HCT116 (cell line): ENCODE data around the gene TRIM61. TPM values are rescaled to one million over a fixed set of nuclear protein-coding genes. Genes with fewer than 3 reads are reported as not detected.

Source experiments
- ATAC-seq: fragments of 200-7000 bp; cut with Tn5 transposase; 2 replicates; pipeline ENCODE4 v1.9.1; 2020; ENCODE audit warnings: mild to moderate bottlenecking, moderate library complexity
- BruUV-seq: library from RNA; stranded (reverse); fragments of 400-500 nt; replicated peaks from 2 replicates; lab custom pipeline; 2021; lab: Mats Ljungman, UMichigan
- CTCF ChIA-PET: fragments of 300-600 bp; sonication (Branson Sonifier 250); formaldehyde crosslinking; loops from one replicate; lab custom pipeline; 2021; ENCODE audit warnings: antibody characterized with exemption; lab: Charles Lee
- POLR2A ChIA-PET: fragments of 300-600, 350-600 bp; sonication (Branson Sonifier 250); formaldehyde crosslinking; loops from one replicate; lab custom pipeline; 2021; ENCODE audit warnings: antibody characterized with exemption; lab: Charles Lee
- RAD21 ChIA-PET, 2 experiments: fragments of 300-600 bp; sonication (Branson Sonifier 250); formaldehyde crosslinking; loops; one replicate each; lab custom pipeline; 2023; ENCODE audit warnings: low total read pairs in 2 of 2; ENCODE audit not compliant: uncharacterized antibody in 2 of 2, unreplicated experiment in 2 of 2, low non-redundant PET in 1 of 2; lab: Charles Lee
- DNase-seq: peaks from one replicate; pipeline ENCODE4 v3.0.0-alpha.2; 2010; ENCODE audit warnings: low read depth, low spot score
- H2AFZ ChIP-seq: fragments of 200-600 bp; shearing (Covaris generic), sonication (generic); 2 replicates; pipeline ENCODE4 v1.6.1; 2017; ENCODE audit warnings: low read depth, mixed run types, mixed read lengths, antibody characterized with exemption, low read length; ENCODE audit not compliant: poor library complexity, severe bottlenecking
- H3K27ac ChIP-seq: 2 replicates; pipeline ENCODE4 v1.5.1; 2012; ENCODE audit warnings: low read depth, low read length
- H3K27me3 ChIP-seq: fragments of 200-600 bp; sonication (generic); 2 replicates; pipeline ENCODE4 v1.6.1; 2016; ENCODE audit warnings: mixed run types, low read length, mixed read lengths; ENCODE audit not compliant: insufficient read depth
- H3K36me3 ChIP-seq, 2 experiments: fragments of 200-500 bp in 1 of 2; fragments of 200-600 bp in 1 of 2; sonication (Bioruptor generic) in 1 of 2; sonication (generic) in 1 of 2; 2 replicates each; pipeline versions ENCODE4 v1.5.1 to v1.6.1; 2014 to 2016; ENCODE audit warnings: low read length in 2 of 2, inconsistent platforms in 1 of 2, mixed read lengths in 1 of 2, mixed run types in 1 of 2; ENCODE audit not compliant: insufficient read depth in 2 of 2, control insufficient read depth in 1 of 2
- H3K4me1 ChIP-seq, 2 experiments: fragments of 200-600 bp in 1 of 2; sonication (generic) in 1 of 2; 2 replicates each; pipeline versions ENCODE4 v1.5.1 to v1.6.1; 2012 to 2017; ENCODE audit warnings: low read length in 2 of 2, inconsistent platforms in 1 of 2, mild to moderate bottlenecking in 1 of 2, mixed read lengths in 1 of 2, mixed run types in 1 of 2, moderate library complexity in 1 of 2; ENCODE audit not compliant: insufficient read depth in 2 of 2, control insufficient read depth in 1 of 2
- H3K4me2 ChIP-seq: fragments of 200-600 bp; sonication (generic); 2 replicates; pipeline ENCODE4 v1.6.1; 2017; ENCODE audit warnings: mixed run types, low read length, mixed read lengths
- H3K4me3 ChIP-seq, 2 experiments: fragments of 200-600 bp in 1 of 2; sonication (generic) in 1 of 2; replicated peaks in 1 of 2; 2 replicates each; pipeline ENCODE4 v1.5.1; 2011 to 2016; ENCODE audit warnings: low read length in 2 of 2, control low read depth in 1 of 2, low read depth in 1 of 2, mild to moderate bottlenecking in 1 of 2, mixed read lengths in 1 of 2, mixed run types in 1 of 2
- H3K79me2 ChIP-seq: fragments of 200-600 bp; sonication (generic); 2 replicates; pipeline ENCODE4 v1.6.1; 2017; ENCODE audit warnings: mild to moderate bottlenecking, mixed run types, low read length, moderate library complexity, mixed read lengths; ENCODE audit not compliant: insufficient read depth
- H3K9ac ChIP-seq: fragments of 200-600 bp; sonication (generic); 2 replicates; pipeline ENCODE4 v1.6.1; 2016; ENCODE audit warnings: low read length, mixed read lengths
- H3K9me2 ChIP-seq: fragments of 200-600 bp; sonication (generic), shearing (Covaris generic); 2 replicates; pipeline ENCODE4 v1.6.1; 2017; ENCODE audit warnings: mixed run types, mild to moderate bottlenecking, moderate library complexity; ENCODE audit not compliant: insufficient read depth
- H3K9me3 ChIP-seq, 2 experiments: fragments of 200-500 bp in 1 of 2; fragments of 200-600 bp in 1 of 2; sonication (Bioruptor generic) in 1 of 2; sonication (generic) in 1 of 2; 2 replicates each; pipeline ENCODE4 v1.6.1; 2014 to 2017; ENCODE audit warnings: low read length in 2 of 2, mixed read lengths in 2 of 2, inconsistent platforms in 1 of 2, low read depth in 1 of 2, mild to moderate bottlenecking in 1 of 2, mixed run types in 1 of 2, moderate library complexity in 1 of 2; ENCODE audit not compliant: control insufficient read depth in 1 of 2, insufficient read depth in 1 of 2
- H4K20me1 ChIP-seq: fragments of 200-600 bp; sonication (generic), shearing (Covaris generic); 2 replicates; pipeline ENCODE4 v1.6.1; 2017; ENCODE audit warnings: mixed run types, mild to moderate bottlenecking, moderate library complexity; ENCODE audit not compliant: insufficient read depth
- CEBPB ChIP-seq: IDR thresholded peaks from 2 replicates; pipeline ENCODE4 v1.6.1; 2012; ENCODE audit warnings: low read depth
- EZH2 ChIP-seq: fragments of 200-600 bp; sonication (generic); IDR thresholded peaks from 2 replicates; pipeline ENCODE4 v1.6.1; 2017; ENCODE audit warnings: antibody characterized with exemption, mixed run types
- EZH2phosphoT487 ChIP-seq: fragments of 200-600 bp; IDR thresholded peaks from 2 replicates; pipeline ENCODE4 v1.6.1; 2018; ENCODE audit warnings: antibody characterized with exemption, borderline replicate concordance
- SP1 ChIP-seq: IDR thresholded peaks from 2 replicates; pipeline ENCODE4 v1.6.1; 2012; ENCODE audit warnings: low read depth
- SRF ChIP-seq: IDR thresholded peaks from 2 replicates; pipeline ENCODE4 v1.6.1; 2012; ENCODE audit warnings: low read depth
- ZNF274 ChIP-seq: fragments of 200-500 bp; sonication (Bioruptor generic); IDR thresholded peaks from 2 replicates; pipeline ENCODE4 v1.6.1; 2014; ENCODE audit warnings: mild to moderate bottlenecking, low read depth, low read length, inconsistent platforms
- intact Hi-C: fragments of 100-400 bp; cut with micrococcal nuclease; formaldehyde crosslinking; loops from 2 replicates; pipeline ENCODE4 v1.10.0; 2022
- total RNA-seq: library from RNA; stranded (reverse); gene quantifications from one replicate; pipeline ENCODE4 v1.2.1, GENCODE V29; 2021; ENCODE audit not compliant: unreplicated experiment
- TF ChIP-seq, protein P1 (sequence below): IDR thresholded peaks from 2 replicates; pipeline ENCODE4 v1.6.1; 2012; ENCODE audit warnings: low read depth
- TF ChIP-seq, protein P2 (sequence below): IDR thresholded peaks from 2 replicates; pipeline ENCODE4 v1.6.1; 2011; ENCODE audit warnings: mild to moderate bottlenecking, low read length, moderate library complexity; ENCODE audit not compliant: insufficient replicate concordance; ENCODE audit errors: extremely low read depth
- TF ChIP-seq, protein P3 (sequence below): IDR thresholded peaks from 2 replicates; pipeline ENCODE4 v1.6.1; 2012
- TF ChIP-seq, protein P4 (sequence below): IDR thresholded peaks from 2 replicates; pipeline ENCODE4 v1.6.1; 2012

TRIM61 gene
- total RNA-seq, 1 experiment from 2014 or later, result 0.15 TPM

DNA sequence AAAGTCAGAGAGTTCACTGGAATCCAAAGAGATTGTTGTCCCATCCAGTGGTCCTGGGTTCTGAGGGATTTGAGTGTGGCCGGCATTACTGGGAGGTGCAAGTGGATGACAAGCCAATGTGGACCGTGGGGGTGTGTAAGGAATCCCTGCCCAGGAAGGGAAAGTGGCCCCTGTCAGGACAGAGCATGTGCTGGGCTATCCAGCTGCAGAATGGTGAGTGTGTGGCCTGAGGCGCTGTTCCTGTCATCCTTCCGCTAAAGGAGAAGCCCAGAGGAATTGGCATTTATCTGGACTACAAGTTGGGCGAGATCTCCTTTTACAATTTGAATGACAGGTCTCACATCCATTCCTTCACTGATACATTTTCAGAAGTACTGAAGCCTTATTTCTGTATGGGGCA lies 33.9 kb upstream of the TRIM61 start:
- Histone ChIP-seq H3K4me2 (no peak overlapping the region), H4K20me1 (no peaks in the 10 kb centered on the region), H3K27ac (no peak overlapping the region), H3K36me3 (no peaks in the 10 kb centered on the region), H3K9ac (no peak overlapping the region), H3K4me1 (no peaks in the 10 kb centered on the region), H3K9me3 (no peaks in the 10 kb centered on the region), H3K9me2 (no peaks in the 10 kb centered on the region), H3K79me2 (no peaks in the 10 kb centered on the region), H2AFZ (no peak overlapping the region), H3K4me3 (no peak overlapping the region), H3K27me3 (no peaks in the 10 kb centered on the region)
- intact Hi-C loops, result no loop called here
- RAD21 ChIA-PET, result no interaction called here
- no peak for DNase-seq
- POLR2A ChIA-PET, result no interaction called here
- CTCF ChIA-PET, result no interaction called here
- BruUV-seq, result no TSS peak
- ATAC-seq, result no peak
- TF ChIP-seq EZH2phosphoT487 (no peak), EZH2 (no peak), CEBPB (no peak), SRF (no peak), SP1 (no peak), ZNF274 (no peak)
- TF ChIP-seq, protein P1, sequence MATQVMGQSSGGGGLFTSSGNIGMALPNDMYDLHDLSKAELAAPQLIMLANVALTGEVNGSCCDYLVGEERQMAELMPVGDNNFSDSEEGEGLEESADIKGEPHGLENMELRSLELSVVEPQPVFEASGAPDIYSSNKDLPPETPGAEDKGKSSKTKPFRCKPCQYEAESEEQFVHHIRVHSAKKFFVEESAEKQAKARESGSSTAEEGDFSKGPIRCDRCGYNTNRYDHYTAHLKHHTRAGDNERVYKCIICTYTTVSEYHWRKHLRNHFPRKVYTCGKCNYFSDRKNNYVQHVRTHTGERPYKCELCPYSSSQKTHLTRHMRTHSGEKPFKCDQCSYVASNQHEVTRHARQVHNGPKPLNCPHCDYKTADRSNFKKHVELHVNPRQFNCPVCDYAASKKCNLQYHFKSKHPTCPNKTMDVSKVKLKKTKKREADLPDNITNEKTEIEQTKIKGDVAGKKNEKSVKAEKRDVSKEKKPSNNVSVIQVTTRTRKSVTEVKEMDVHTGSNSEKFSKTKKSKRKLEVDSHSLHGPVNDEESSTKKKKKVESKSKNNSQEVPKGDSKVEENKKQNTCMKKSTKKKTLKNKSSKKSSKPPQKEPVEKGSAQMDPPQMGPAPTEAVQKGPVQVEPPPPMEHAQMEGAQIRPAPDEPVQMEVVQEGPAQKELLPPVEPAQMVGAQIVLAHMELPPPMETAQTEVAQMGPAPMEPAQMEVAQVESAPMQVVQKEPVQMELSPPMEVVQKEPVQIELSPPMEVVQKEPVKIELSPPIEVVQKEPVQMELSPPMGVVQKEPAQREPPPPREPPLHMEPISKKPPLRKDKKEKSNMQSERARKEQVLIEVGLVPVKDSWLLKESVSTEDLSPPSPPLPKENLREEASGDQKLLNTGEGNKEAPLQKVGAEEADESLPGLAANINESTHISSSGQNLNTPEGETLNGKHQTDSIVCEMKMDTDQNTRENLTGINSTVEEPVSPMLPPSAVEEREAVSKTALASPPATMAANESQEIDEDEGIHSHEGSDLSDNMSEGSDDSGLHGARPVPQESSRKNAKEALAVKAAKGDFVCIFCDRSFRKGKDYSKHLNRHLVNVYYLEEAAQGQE, result no peak
- TF ChIP-seq, protein P2, sequence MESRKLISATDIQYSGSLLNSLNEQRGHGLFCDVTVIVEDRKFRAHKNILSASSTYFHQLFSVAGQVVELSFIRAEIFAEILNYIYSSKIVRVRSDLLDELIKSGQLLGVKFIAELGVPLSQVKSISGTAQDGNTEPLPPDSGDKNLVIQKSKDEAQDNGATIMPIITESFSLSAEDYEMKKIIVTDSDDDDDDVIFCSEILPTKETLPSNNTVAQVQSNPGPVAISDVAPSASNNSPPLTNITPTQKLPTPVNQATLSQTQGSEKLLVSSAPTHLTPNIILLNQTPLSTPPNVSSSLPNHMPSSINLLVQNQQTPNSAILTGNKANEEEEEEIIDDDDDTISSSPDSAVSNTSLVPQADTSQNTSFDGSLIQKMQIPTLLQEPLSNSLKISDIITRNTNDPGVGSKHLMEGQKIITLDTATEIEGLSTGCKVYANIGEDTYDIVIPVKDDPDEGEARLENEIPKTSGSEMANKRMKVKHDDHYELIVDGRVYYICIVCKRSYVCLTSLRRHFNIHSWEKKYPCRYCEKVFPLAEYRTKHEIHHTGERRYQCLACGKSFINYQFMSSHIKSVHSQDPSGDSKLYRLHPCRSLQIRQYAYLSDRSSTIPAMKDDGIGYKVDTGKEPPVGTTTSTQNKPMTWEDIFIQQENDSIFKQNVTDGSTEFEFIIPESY, result no peak
- TF ChIP-seq, protein P3, sequence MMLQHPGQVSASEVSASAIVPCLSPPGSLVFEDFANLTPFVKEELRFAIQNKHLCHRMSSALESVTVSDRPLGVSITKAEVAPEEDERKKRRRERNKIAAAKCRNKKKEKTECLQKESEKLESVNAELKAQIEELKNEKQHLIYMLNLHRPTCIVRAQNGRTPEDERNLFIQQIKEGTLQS, result no peak
- TF ChIP-seq, protein P4, sequence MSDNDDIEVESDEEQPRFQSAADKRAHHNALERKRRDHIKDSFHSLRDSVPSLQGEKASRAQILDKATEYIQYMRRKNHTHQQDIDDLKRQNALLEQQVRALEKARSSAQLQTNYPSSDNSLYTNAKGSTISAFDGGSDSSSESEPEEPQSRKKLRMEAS, result no peak
